HG03175 (cell line): Measurements from ENCODE around the gene SYT14.
"Not testable (repeated sequence)": the region's sequence is repeated elsewhere in the genome, so short reads cannot be mapped to it uniquely, and the experiment has no call there.

Source experiments
- ATAC-seq: cut with Tn5 transposase; IDR thresholded peaks from one replicate; pipeline ENCODE4 v1.9.1; 2021; ENCODE audit warnings: mild to moderate bottlenecking, moderate library complexity; ENCODE audit not compliant: unreplicated experiment

The SYT14 gene

GRCh38 chr1:209937996-209938959, at the start of gene SYT14:
SYT14 (plus strand) TSS chr1:209938217; CDS start chr1:209938265, 48 bp downstream.
- no peak for ATAC-seq

GRCh38 chr1:209888291-209889076, 49.5 kb upstream of the SYT14 start:
- not testable (repeated sequence) for ATAC-seq

- no peak for ATAC-seq
These were observed 49.0 kb upstream of the SYT14 start for GRCh38 chr1:209889077-209889418.

- ATAC-seq, result no peak
These were observed 47.2 kb upstream of the SYT14 start for GRCh38 chr1:209890641-209891330.

- no peak for ATAC-seq
These were observed 44.3 kb upstream of the SYT14 start for GRCh38 chr1:209893751-209894150.

- no peak for ATAC-seq
These were observed 42.3 kb upstream of the SYT14 start for GRCh38 chr1:209895709-209896108.

- no peak for ATAC-seq
These were observed 41.7 kb upstream of the SYT14 start for GRCh38 chr1:209896346-209896745.

- ATAC-seq, result not testable (repeated sequence)
These were observed 39.7 kb upstream of the SYT14 start for GRCh38 chr1:209898271-209898670.

- not testable (repeated sequence) for ATAC-seq
These were observed 39.2 kb upstream of the SYT14 start for GRCh38 chr1:209898851-209899250.

- ATAC-seq, result no peak
These were observed 38.1 kb upstream of the SYT14 start for GRCh38 chr1:209899948-209900347.

- no peak for ATAC-seq
These were observed 37.3 kb upstream of the SYT14 start for GRCh38 chr1:209900734-209901133.

- no peak for ATAC-seq
These were observed 36.8 kb upstream of the SYT14 start for GRCh38 chr1:209901211-209901610.

GRCh38 chr1:209904774-209905173, 33.2 kb upstream of the SYT14 start:
- not testable (repeated sequence) for ATAC-seq

- no peak for ATAC-seq
These were observed 26.3 kb upstream of the SYT14 start for GRCh38 chr1:209911746-209912145.

GRCh38 chr1:209912306-209912705, 25.7 kb upstream of the SYT14 start:
- ATAC-seq, result no peak

- not testable (repeated sequence) for ATAC-seq
These were observed 18.4 kb upstream of the SYT14 start for GRCh38 chr1:209919637-209920036.

- ATAC-seq, result no peak
These were observed 17.2 kb upstream of the SYT14 start for GRCh38 chr1:209920844-209921243.

- ATAC-seq, result no peak
These were observed 13.6 kb upstream of the SYT14 start for GRCh38 chr1:209924390-209924789.

- ATAC-seq, result no peak
These were observed 12.0 kb upstream of the SYT14 start for GRCh38 chr1:209926045-209926444.

- no peak for ATAC-seq
These were observed 10.6 kb upstream of the SYT14 start for GRCh38 chr1:209927466-209927865.

GRCh38 chr1:209929751-209930150, 8.3 kb upstream of the SYT14 start:
- no peak for ATAC-seq
